ENCODE data around the gene TMEM108.
"Not testable (repeated sequence)": the region's sequence is repeated elsewhere in the genome, so short reads cannot be mapped to it uniquely, and the experiment has no call there.

DNA sequence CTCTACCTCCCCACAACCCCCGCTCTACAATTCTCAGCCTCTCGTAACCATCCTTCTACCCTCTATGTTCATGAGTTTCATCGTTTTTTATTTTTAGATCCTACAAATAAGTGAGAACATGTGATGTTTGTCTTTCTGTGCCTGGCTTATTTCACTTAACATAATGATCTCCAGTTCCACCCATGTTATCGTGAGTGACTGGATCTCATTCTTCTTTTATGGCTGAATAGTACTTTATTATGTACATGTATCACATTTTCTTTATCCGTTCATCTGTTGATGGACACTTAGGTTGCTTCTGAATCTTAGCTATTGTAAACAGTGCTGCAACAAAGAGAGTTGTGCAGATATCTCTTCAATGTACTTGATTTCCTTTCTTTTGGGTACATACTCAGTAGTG lies 22.6 kb upstream of the TMEM108 start:
- TF ChIP-seq, protein P1, sequence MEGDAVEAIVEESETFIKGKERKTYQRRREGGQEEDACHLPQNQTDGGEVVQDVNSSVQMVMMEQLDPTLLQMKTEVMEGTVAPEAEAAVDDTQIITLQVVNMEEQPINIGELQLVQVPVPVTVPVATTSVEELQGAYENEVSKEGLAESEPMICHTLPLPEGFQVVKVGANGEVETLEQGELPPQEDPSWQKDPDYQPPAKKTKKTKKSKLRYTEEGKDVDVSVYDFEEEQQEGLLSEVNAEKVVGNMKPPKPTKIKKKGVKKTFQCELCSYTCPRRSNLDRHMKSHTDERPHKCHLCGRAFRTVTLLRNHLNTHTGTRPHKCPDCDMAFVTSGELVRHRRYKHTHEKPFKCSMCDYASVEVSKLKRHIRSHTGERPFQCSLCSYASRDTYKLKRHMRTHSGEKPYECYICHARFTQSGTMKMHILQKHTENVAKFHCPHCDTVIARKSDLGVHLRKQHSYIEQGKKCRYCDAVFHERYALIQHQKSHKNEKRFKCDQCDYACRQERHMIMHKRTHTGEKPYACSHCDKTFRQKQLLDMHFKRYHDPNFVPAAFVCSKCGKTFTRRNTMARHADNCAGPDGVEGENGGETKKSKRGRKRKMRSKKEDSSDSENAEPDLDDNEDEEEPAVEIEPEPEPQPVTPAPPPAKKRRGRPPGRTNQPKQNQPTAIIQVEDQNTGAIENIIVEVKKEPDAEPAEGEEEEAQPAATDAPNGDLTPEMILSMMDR (IDR thresholded peaks at IDR 0.05) = not testable (repeated sequence)
- TF ChIP-seq ZFX (IDR thresholded peaks at IDR 0.05; ENCODE audit: borderline replicate concordance) = not testable (repeated sequence)

Measured in 22Rv1 (cell line).